Esophagus squamous epithelium (tissue), 4 donors: ENCODE data around the gene PREX1.

Experiments
- POLR2A ChIP-seq, 4 donors: fragments of 450-650 bp; IDR thresholded peaks; one replicate each; pipeline ENCODE4 v1.6.1; 2017; ENCODE audit warnings: antibody characterized with exemption in 4 of 4, mild to moderate bottlenecking in 4 of 4, moderate library complexity in 3 of 4
- TF ChIP-seq, protein P1 (sequence below), 6 experiments: fragments of 450-650 bp in 4 of 6; fragments of 200-600 bp in 2 of 6; sonication (generic) in 2 of 6; IDR thresholded peaks; one replicate each; pipeline ENCODE4 v1.5.1; 2016 to 2019; ENCODE audit warnings: antibody characterized with exemption in 6 of 6, mild to moderate bottlenecking in 4 of 6, moderate library complexity in 4 of 6

DNA sequence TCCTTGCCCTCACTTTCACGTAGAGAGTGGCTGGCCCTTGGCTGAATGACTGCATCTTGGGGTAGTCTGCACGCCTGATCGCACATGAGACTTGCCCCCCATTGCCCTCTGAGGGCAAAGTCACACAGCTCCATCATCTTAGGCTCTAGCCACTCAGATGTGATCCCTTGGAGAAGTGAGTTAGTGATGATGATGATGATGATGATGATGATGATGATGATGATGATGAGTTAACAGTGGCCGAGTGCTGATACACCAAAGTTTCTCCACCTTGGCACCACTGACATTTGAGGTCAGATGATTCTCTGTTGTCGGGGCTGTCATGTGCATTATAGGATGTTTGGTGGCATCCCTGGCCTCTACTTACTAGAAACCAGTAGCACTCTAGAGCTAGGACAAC lies 84.0 kb downstream of the PREX1 start:
- TF ChIP-seq, protein P1, sequence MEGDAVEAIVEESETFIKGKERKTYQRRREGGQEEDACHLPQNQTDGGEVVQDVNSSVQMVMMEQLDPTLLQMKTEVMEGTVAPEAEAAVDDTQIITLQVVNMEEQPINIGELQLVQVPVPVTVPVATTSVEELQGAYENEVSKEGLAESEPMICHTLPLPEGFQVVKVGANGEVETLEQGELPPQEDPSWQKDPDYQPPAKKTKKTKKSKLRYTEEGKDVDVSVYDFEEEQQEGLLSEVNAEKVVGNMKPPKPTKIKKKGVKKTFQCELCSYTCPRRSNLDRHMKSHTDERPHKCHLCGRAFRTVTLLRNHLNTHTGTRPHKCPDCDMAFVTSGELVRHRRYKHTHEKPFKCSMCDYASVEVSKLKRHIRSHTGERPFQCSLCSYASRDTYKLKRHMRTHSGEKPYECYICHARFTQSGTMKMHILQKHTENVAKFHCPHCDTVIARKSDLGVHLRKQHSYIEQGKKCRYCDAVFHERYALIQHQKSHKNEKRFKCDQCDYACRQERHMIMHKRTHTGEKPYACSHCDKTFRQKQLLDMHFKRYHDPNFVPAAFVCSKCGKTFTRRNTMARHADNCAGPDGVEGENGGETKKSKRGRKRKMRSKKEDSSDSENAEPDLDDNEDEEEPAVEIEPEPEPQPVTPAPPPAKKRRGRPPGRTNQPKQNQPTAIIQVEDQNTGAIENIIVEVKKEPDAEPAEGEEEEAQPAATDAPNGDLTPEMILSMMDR (IDR thresholded peaks at IDR 0.05): no peak
- TF ChIP-seq POLR2A (IDR thresholded peaks at IDR 0.05): no peak
